ENCODE measurements around the gene IBA57.

- TF ChIP-seq CTCF (IDR thresholded peaks at IDR 0.05) (no peak), POLR2A (IDR thresholded peaks at IDR 0.05) (no peak)
These were observed 48.3 kb upstream of the IBA57 start for GRCh38 chr1:228117335-228117734.
